ENCODE data around the gene PDGFRB. TPM values are rescaled to one million over a fixed set of nuclear protein-coding genes. Genes with fewer than 3 reads are reported as not detected.
A peak's percentile ranks its signal among the peaks of the same experiment; 100 is the strongest.

The PDGFRB gene
- total and polyA plus RNA-seq, 10 of the 15 experiments (the other 5 are each of a cell fraction or from before 2014, with no cell fraction given), result 0.02 to 3.0 (median 1.0) TPM

GRCh38 chr5:150161242-150162141 is 5.8 kb upstream of the PDGFRB start:
- ChIA-PET POLR2A (no interaction called here), RAD21 (ENCODE audit: unreplicated experiment) (interaction anchor here (0.9 to 1.9 kb wide), 3 partner anchors 14 to 57 kb away, joined by 3 to 8 read pairs (median 5); no protein-coding TSS in a partner anchor), SMC1A (ENCODE audit: uncharacterized antibody, unreplicated experiment) (interaction anchor here (0.9 to 1.8 kb wide), 6 partner anchors 12 to 57 kb away, joined by 3 to 10 read pairs (median 3); no protein-coding TSS in a partner anchor), CTCF (interaction anchor here (0.7 to 6.7 kb wide), 16 partner anchors 8 to 275 kb away, joined by 3 to 68 read pairs (median 4); no protein-coding TSS in a partner anchor)
- Histone ChIP-seq H3K36me3 (ENCODE audit: control insufficient read depth in 2 of 2, insufficient read depth in 2 of 2, low read length in 1 of 2) (no peaks in the 10 kb centered on the region), H3K79me2 (ENCODE audit: control insufficient read depth, insufficient read depth, low read length) (no peaks in the 10 kb centered on the region), H3K9me3 (replicated peaks; ENCODE audit: control insufficient read depth, insufficient read depth, low read length) (no peaks in the 10 kb centered on the region), H3K9ac (ENCODE audit: control insufficient read depth, insufficient read depth, low read length) (no peak overlapping the region), H3K4me2 (ENCODE audit: control insufficient read depth, insufficient read depth) (no peak overlapping the region), H4K20me1 (ENCODE audit: control insufficient read depth, insufficient read depth) (no peaks in the 10 kb centered on the region), H3K27ac (ENCODE audit: control insufficient read depth, insufficient read depth) (no peak overlapping the region), H3K4me3 (no peak overlapping the region), H2AFZ (ENCODE audit: control insufficient read depth, low read depth, low read length) (no peak overlapping the region), H3K4me1 (ENCODE audit: control insufficient read depth, insufficient read depth, low read length) (peaks cover 9% of the 10 kb centered on the region), H3K27me3 (replicated peaks in 1 of 2; ENCODE audit: control insufficient read depth in 2 of 2, insufficient read depth in 2 of 2, low read length in 1 of 2) (no peaks in the 10 kb centered on the region; a peak in 1 of 4 replicates)
- FAIRE-seq (peak; percentile 89), ATAC-seq (peak; percentile 92), DNase-seq (ENCODE audit: low read depth, low spot score) (no peak)
- in situ Hi-C loops (cut with MboI), result no loop called here
- intact Hi-C loops (cut with micrococcal nuclease; ENCODE audit: unreplicated experiment), result loop anchor here (1.0 to 2.0 kb wide), 3 partner anchors 57 to 275 kb away; no protein-coding TSS in a partner anchor
- whole genome bisulfite sequencing (ENCODE audit: insufficient coverage, insufficient replicate concordance, low lambda C conversion rate, missing lambda C conversion rate), result 24% methylated on average over 14 of the region's 14 CpGs
- BruUV-seq (replicated peaks), result no TSS peak
- no peak for TF ChIP-seq CHD1 (IDR thresholded peaks at IDR 0.05; ENCODE audit: low read depth, low read length)
- TF ChIP-seq TBL1XR1 (IDR thresholded peaks at IDR 0.05; ENCODE audit: low read depth, low read length), result peak; percentile 64; the same call in 1 of the 2 replicates
- 0 out of 2 replicates have a peak, but pooled peaks have one; percentile 21 for TF ChIP-seq IKZF1 (conservative IDR thresholded peaks at IDR 0.05)
- TF ChIP-seq RCOR1 (conservative IDR thresholded peaks at IDR 0.05; ENCODE audit: low read depth, low read length), result 0 out of 2 replicates have a peak, but pooled peaks have one; percentile 59
- TF ChIP-seq TCF12 (IDR thresholded peaks at IDR 0.05; ENCODE audit: low read depth, low read length), result no peak
- TF ChIP-seq BCL3 (IDR thresholded peaks at IDR 0.05; ENCODE audit: borderline replicate concordance, insufficient read depth, low read depth, low read length, poor library complexity, severe bottlenecking), result no peak
- peak; percentile 78 for TF ChIP-seq RAD21 (IDR thresholded peaks at IDR 0.05; ENCODE audit: insufficient read depth, low read depth, low read length)
- no peak for TF ChIP-seq POU2F2 (IDR thresholded peaks at IDR 0.05; ENCODE audit: borderline replicate concordance, low read depth, low read length)
- TF ChIP-seq NR2C1 (IDR thresholded peaks at IDR 0.05), result no peak
- TF ChIP-seq MEF2A (IDR thresholded peaks at IDR 0.05; ENCODE audit: insufficient read depth, low read depth, low read length), result no peak
- 0 out of 2 replicates have a peak, but pooled peaks have one; percentile 31 for TF ChIP-seq YY1 (IDR thresholded peaks at IDR 0.05; ENCODE audit: low read depth, low read length)
- TF ChIP-seq STAT1 (conservative IDR thresholded peaks at IDR 0.05), result 0 out of 2 replicates have a peak, but pooled peaks have one; percentile 42
- TF ChIP-seq, protein P1, sequence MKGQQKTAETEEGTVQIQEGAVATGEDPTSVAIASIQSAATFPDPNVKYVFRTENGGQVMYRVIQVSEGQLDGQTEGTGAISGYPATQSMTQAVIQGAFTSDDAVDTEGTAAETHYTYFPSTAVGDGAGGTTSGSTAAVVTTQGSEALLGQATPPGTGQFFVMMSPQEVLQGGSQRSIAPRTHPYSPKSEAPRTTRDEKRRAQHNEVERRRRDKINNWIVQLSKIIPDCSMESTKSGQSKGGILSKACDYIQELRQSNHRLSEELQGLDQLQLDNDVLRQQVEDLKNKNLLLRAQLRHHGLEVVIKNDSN (IDR thresholded peaks at IDR 0.05; ENCODE audit: borderline replicate concordance, extremely low read length, insufficient read depth, low read depth, low read length), result no peak
- peak; percentile 91 for TF ChIP-seq SMC3 (IDR thresholded peaks at IDR 0.05; ENCODE audit: borderline replicate concordance, low read length)
- TF ChIP-seq, protein P2, sequence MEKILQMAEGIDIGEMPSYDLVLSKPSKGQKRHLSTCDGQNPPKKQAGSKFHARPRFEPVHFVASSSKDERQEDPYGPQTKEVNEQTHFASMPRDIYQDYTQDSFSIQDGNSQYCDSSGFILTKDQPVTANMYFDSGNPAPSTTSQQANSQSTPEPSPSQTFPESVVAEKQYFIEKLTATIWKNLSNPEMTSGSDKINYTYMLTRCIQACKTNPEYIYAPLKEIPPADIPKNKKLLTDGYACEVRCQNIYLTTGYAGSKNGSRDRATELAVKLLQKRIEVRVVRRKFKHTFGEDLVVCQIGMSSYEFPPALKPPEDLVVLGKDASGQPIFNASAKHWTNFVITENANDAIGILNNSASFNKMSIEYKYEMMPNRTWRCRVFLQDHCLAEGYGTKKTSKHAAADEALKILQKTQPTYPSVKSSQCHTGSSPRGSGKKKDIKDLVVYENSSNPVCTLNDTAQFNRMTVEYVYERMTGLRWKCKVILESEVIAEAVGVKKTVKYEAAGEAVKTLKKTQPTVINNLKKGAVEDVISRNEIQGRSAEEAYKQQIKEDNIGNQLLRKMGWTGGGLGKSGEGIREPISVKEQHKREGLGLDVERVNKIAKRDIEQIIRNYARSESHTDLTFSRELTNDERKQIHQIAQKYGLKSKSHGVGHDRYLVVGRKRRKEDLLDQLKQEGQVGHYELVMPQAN (conservative IDR thresholded peaks at IDR 0.05), result no peak
